Neural cell (in vitro differentiated cells): Measurements from ENCODE around the gene GRAP2. TPM values are rescaled to one million over a fixed set of nuclear protein-coding genes. Genes with fewer than 3 reads are reported as not detected.

Experiments used
- H2AFZ ChIP-seq: fragments of 200-600, 300-800 bp; sonication (generic), shearing (Covaris generic); 2 replicates; pipeline ENCODE4 v1.6.0; 2014; ENCODE audit warnings: low read depth, mild to moderate bottlenecking, antibody characterized with exemption, low read length, moderate library complexity
- H3F3A ChIP-seq: fragments of 200-600 bp; shearing (Covaris generic); 2 replicates; pipeline ENCODE4 v1.6.1; 2016; ENCODE audit warnings: mild to moderate bottlenecking, moderate library complexity, mixed read lengths, antibody characterized with exemption, low read length; ENCODE audit not compliant: insufficient read depth, poor library complexity, severe bottlenecking
- H3K27ac ChIP-seq: fragments of 200-600, 300-800 bp; sonication (generic), shearing (Covaris generic); 2 replicates; pipeline ENCODE4 v1.5.1; 2014; ENCODE audit warnings: mild to moderate bottlenecking, low read length, moderate library complexity
- H3K27me3 ChIP-seq: fragments of 300-800, 200-600 bp; sonication (generic), shearing (Covaris generic); 2 replicates; pipeline ENCODE4 v1.6.0; 2014; ENCODE audit warnings: mild to moderate bottlenecking, low read depth, low read length, moderate library complexity; ENCODE audit not compliant: insufficient read depth
- H3K36me3 ChIP-seq: fragments of 300-800, 200-600 bp; sonication (generic), shearing (Covaris generic); 2 replicates; pipeline ENCODE4 v1.5.1; 2014; ENCODE audit warnings: mild to moderate bottlenecking, antibody characterized with exemption, low read length, moderate library complexity; ENCODE audit not compliant: insufficient read depth
- H3K4me2 ChIP-seq: fragments of 300-800, 200-600 bp; sonication (generic), shearing (Covaris generic); 2 replicates; pipeline ENCODE4 v1.6.0; 2014; ENCODE audit warnings: mild to moderate bottlenecking, low read length
- H3K4me3 ChIP-seq: fragments of 300-800, 200-600 bp; sonication (generic), shearing (Covaris generic); 2 replicates; pipeline ENCODE4 v1.5.1; 2014; ENCODE audit warnings: mild to moderate bottlenecking, low read length, moderate library complexity
- H3K79me2 ChIP-seq: fragments of 200-600 bp; shearing (Covaris generic); replicated peaks from 2 replicates; pipeline ENCODE4 v1.6.0; 2014; ENCODE audit warnings: mild to moderate bottlenecking, low read length, moderate library complexity; ENCODE audit not compliant: insufficient read depth
- H3K9ac ChIP-seq: fragments of 300-800, 200-600 bp; sonication (generic), shearing (Covaris generic); 2 replicates; pipeline ENCODE4 v1.6.1; 2016; ENCODE audit warnings: mild to moderate bottlenecking, low read length, mixed read lengths
- H3K9me2 ChIP-seq: fragments of 200-600 bp; shearing (Covaris generic); 2 replicates; pipeline ENCODE4 v1.6.1; 2016; ENCODE audit warnings: mild to moderate bottlenecking, low read length, mixed read lengths; ENCODE audit not compliant: insufficient read depth
- H3K9me3 ChIP-seq: fragments of 200-600, 300-800 bp; sonication (generic), shearing (Covaris generic); 2 replicates; pipeline ENCODE4 v1.6.1; 2016; ENCODE audit warnings: mild to moderate bottlenecking, mixed run types, low read length, moderate library complexity, mixed read lengths
- H4K20me1 ChIP-seq: fragments of 200-600 bp; shearing (Covaris generic); 2 replicates; pipeline ENCODE4 v1.6.1; 2016; ENCODE audit warnings: mild to moderate bottlenecking, mixed run types; ENCODE audit not compliant: insufficient read depth
- CTCF ChIP-seq: fragments of 450-650 bp; IDR thresholded peaks from 2 replicates; pipeline ENCODE4 v1.5.1; 2014; ENCODE audit warnings: antibody characterized with exemption, mild to moderate bottlenecking, moderate library complexity; ENCODE audit not compliant: poor library complexity, severe bottlenecking
- EP300 ChIP-seq: fragments of 450-650 bp; conservative IDR thresholded peaks from 2 replicates; pipeline ENCODE4 v1.6.1; 2014; ENCODE audit warnings: antibody characterized with exemption, mild to moderate bottlenecking, moderate library complexity; ENCODE audit not compliant: poor library complexity, severe bottlenecking
- EZH2 ChIP-seq: fragments of 200-600, 300-800 bp; shearing (Covaris generic), sonication (generic); IDR thresholded peaks from 2 replicates; pipeline ENCODE4 v1.6.1; 2014; ENCODE audit warnings: antibody characterized with exemption, low read length, borderline replicate concordance, mild to moderate bottlenecking; ENCODE audit not compliant: insufficient read depth, poor library complexity, severe bottlenecking
- MXI1 ChIP-seq: fragments of 450-650 bp; conservative IDR thresholded peaks from 2 replicates; pipeline ENCODE4 v1.6.1; 2014; ENCODE audit warnings: antibody characterized with exemption, mild to moderate bottlenecking; ENCODE audit not compliant: poor library complexity, severe bottlenecking
- POLR2AphosphoS5 ChIP-seq: IDR thresholded peaks from 2 replicates; pipeline ENCODE4 v1.6.1; 2012
- REST ChIP-seq: IDR thresholded peaks from 2 replicates; pipeline ENCODE4 v1.6.1; 2012; ENCODE audit warnings: borderline replicate concordance
- SMC3 ChIP-seq: fragments of 450-650 bp; conservative IDR thresholded peaks from 2 replicates; pipeline ENCODE4 v1.6.1; 2014; ENCODE audit warnings: antibody characterized with exemption, mild to moderate bottlenecking, moderate library complexity; ENCODE audit not compliant: poor library complexity
- TAF1 ChIP-seq: IDR thresholded peaks from 2 replicates; pipeline ENCODE4 v1.6.1; 2012; ENCODE audit warnings: low read depth
- polyA plus RNA-seq: library from polyadenylated mRNA; depleted of rRNA; stranded (reverse); fragments of >200 nt; gene quantifications from 2 replicates; pipeline ENCODE4 v1.2.3, GENCODE V29; 2014

The GRAP2 gene
- polyA plus RNA-seq, 1 donor from 2014 or later, result 0.30 TPM

GRCh38 chr22:39995393-39996252 lies 94.7 kb downstream of the GRAP2 start:
- Histone ChIP-seq H4K20me1 (no peaks in the 10 kb centered on the region), H3K27me3 (peaks cover 33% of the 10 kb centered on the region), H3K4me2 (no peak overlapping the region), H2AFZ (no peak overlapping the region), H3F3A (no peaks in the 10 kb centered on the region), H3K36me3 (no peaks in the 10 kb centered on the region), H3K9ac (no peak overlapping the region), H3K27ac (no peak overlapping the region), H3K9me2 (no peaks in the 10 kb centered on the region), H3K79me2 (no peaks in the 10 kb centered on the region), H3K9me3 (no peaks in the 10 kb centered on the region), H3K4me3 (no peak overlapping the region)
- TF ChIP-seq EP300 (no peak), TAF1 (no peak), CTCF (no peak), POLR2AphosphoS5 (no peak), EZH2 (no peak), MXI1 (no peak), SMC3 (no peak)

- no peak overlapping the region for H3K27ac ChIP-seq
- H3K27me3 ChIP-seq, result peaks cover 33% of the 10 kb centered on the region
- H3K79me2 ChIP-seq, result no peaks in the 10 kb centered on the region
Observed at GRCh38 chr22:39996732-39997131, 95.8 kb downstream of the GRAP2 start.

More at GRCh38 chr22:39996732-39997131, 95.8 kb downstream of the GRAP2 start:
- TF ChIP-seq SMC3 (no peak), CTCF (no peak), REST (no peak), TAF1 (no peak)
- H4K20me1 ChIP-seq, result no peaks in the 10 kb centered on the region
- H3K36me3 ChIP-seq, result no peaks in the 10 kb centered on the region
- no peaks in the 10 kb centered on the region for H3K9me3 ChIP-seq
- H2AFZ ChIP-seq, result no peak overlapping the region
- no peak overlapping the region for H3K4me3 ChIP-seq
- H3K4me2 ChIP-seq, result no peak overlapping the region
- no peak overlapping the region for H3K9ac ChIP-seq
- H3K9me2 ChIP-seq, result no peaks in the 10 kb centered on the region
- no peaks in the 10 kb centered on the region for H3F3A ChIP-seq
